IPS-11a (cell line): ENCODE results near the gene STIM2.

Experiments used
- H3K4me3 ChIP-seq: one replicate; pipeline ENCODE4 v1.5.1; 2013; ENCODE audit warnings: low read depth, low read length, control low read depth

STIM2 gene

GRCh38 chr4:26896636-26897035 is 36.0 kb downstream of the STIM2 start:
- no peak overlapping the region for H3K4me3 ChIP-seq

GRCh38 chr4:26899991-26900390 is 39.4 kb downstream of the STIM2 start:
- H3K4me3 ChIP-seq: no peak overlapping the region

- H3K4me3 ChIP-seq: no peak overlapping the region
Measured at GRCh38 chr4:26900765-26901164, 40.1 kb downstream of the STIM2 start.

- no peak overlapping the region for H3K4me3 ChIP-seq
Measured at GRCh38 chr4:26905172-26905571, 44.5 kb downstream of the STIM2 start.

GRCh38 chr4:26907731-26908599 is 47.3 kb downstream of the STIM2 start:
- H3K4me3 ChIP-seq: no peak overlapping the region

- no peak overlapping the region for H3K4me3 ChIP-seq
Measured at GRCh38 chr4:26909369-26909768, 48.7 kb downstream of the STIM2 start.

- no peak overlapping the region for H3K4me3 ChIP-seq
Measured at GRCh38 chr4:26911254-26911653, 50.6 kb downstream of the STIM2 start.

GRCh38 chr4:26912069-26912468 is 51.4 kb downstream of the STIM2 start:
- no peak overlapping the region for H3K4me3 ChIP-seq

- no peak overlapping the region for H3K4me3 ChIP-seq
Measured at GRCh38 chr4:26912810-26913209, 52.2 kb downstream of the STIM2 start.

- H3K4me3 ChIP-seq: no peak overlapping the region
Measured at GRCh38 chr4:26916195-26916594, 55.6 kb downstream of the STIM2 start.

- H3K4me3 ChIP-seq: no peak overlapping the region
Measured at GRCh38 chr4:26930964-26931363, 70.3 kb downstream of the STIM2 start.

GRCh38 chr4:26931451-26931850 is 70.8 kb downstream of the STIM2 start:
- H3K4me3 ChIP-seq: no peak overlapping the region

- no peak overlapping the region for H3K4me3 ChIP-seq
Measured at GRCh38 chr4:26931966-26932365, 71.3 kb downstream of the STIM2 start.

GRCh38 chr4:26935397-26935796 is 74.8 kb downstream of the STIM2 start:
- H3K4me3 ChIP-seq: no peak overlapping the region

GRCh38 chr4:26936284-26937065 is 75.8 kb downstream of the STIM2 start:
- no peak overlapping the region for H3K4me3 ChIP-seq

- H3K4me3 ChIP-seq: no peak overlapping the region
Measured at GRCh38 chr4:26937139-26937538, 76.5 kb downstream of the STIM2 start.

GRCh38 chr4:26937567-26937966 is 76.9 kb downstream of the STIM2 start:
- H3K4me3 ChIP-seq: no peak overlapping the region

- no peak overlapping the region for H3K4me3 ChIP-seq
Measured at GRCh38 chr4:26938516-26938915, 77.9 kb downstream of the STIM2 start.

GRCh38 chr4:26941951-26942350 is 81.3 kb downstream of the STIM2 start:
- no peak overlapping the region for H3K4me3 ChIP-seq

- H3K4me3 ChIP-seq: no peak overlapping the region
Measured at GRCh38 chr4:26942871-26943270, 82.2 kb downstream of the STIM2 start.

- H3K4me3 ChIP-seq: no peak overlapping the region
Measured at GRCh38 chr4:26943391-26943790, 82.8 kb downstream of the STIM2 start.

- no peak overlapping the region for H3K4me3 ChIP-seq
Measured at GRCh38 chr4:26945794-26946193, 85.2 kb downstream of the STIM2 start.
